ENCODE results near the gene PPP1R7.

Gene PPP1R7

DNA sequence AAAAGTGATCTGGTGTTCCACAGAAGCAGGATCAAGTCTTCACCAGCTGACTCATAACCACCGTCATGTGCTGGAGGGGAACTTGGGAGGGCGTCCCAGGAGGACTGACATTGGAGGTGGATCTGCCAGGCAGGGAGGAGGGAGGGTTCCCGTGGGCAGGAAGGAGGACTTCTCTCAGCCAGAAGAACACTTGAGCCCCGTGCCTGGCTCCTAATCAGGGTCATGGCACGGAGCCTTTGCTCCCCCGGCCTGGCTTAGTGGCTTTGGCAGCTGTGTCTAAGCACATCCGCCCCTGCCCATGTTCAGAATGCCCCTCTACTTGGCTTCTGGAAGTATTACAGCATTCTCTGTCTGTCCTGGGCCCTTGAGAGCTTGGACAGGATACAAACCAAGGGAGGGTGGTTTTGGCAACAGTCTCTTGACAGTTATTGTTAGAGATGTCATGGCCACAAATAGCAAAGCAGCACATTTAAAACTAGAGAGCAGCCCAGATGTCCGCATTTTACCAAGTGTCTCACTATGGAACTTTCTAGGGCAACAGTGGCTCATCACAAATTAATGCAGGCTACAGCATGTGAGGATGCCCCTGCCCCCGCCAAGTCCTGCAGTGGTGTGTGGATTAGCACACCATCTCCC lies 11.5 kb downstream of the PPP1R7 start:
- H3K9me3 ChIP-seq (ENCODE audit: control insufficient read depth, low read length) = no peaks in the 10 kb centered on the region
- DNase-seq = no peak
- H3K4me1 ChIP-seq (ENCODE audit: control insufficient read depth, insufficient read depth, low read length, poor library complexity, severe bottlenecking) = no peaks in the 10 kb centered on the region
- H3K27me3 ChIP-seq (replicated peaks; ENCODE audit: control insufficient read depth, insufficient read depth, low read length, poor library complexity, severe bottlenecking) = no peaks in the 10 kb centered on the region
- H3K36me3 ChIP-seq (ENCODE audit: control insufficient read depth, insufficient read depth, low read length) = peaks cover 59% of the 10 kb centered on the region
- no peak overlapping the region for H3K4me3 ChIP-seq (ENCODE audit: insufficient read depth, low read depth, low read length, poor library complexity, severe bottlenecking)
- no peak overlapping the region for H3K27ac ChIP-seq (ENCODE audit: insufficient read depth, low read length, poor library complexity, severe bottlenecking)

DNA sequence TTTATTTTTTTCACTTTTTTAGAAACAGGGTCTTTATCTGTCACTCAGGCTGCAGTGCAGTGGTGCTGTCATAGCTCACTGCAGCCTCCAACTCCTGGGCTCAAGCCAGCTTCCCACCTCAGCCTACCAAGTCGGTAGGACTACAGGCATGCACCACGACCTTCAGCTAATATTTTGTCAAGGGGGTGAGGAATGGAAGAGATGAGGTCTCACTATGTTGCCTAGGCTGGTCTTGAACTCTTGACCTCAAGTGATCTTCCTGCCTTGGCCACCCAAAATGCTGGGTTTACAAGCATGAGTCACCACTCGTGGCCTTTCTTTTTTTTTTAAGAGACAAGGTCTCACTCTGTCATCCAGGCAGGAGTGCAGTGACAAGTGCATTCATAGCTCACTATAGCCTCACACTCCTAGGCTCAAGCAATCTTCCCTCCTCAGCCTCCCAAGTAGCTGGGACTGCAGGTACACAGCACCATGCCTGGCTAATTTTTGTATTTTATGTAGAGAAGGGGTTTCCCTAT lies 13.4 kb downstream of the PPP1R7 start:
- no peaks in the 10 kb centered on the region for H3K9me3 ChIP-seq (ENCODE audit: control insufficient read depth, low read length)
- no peak for DNase-seq
- no peak overlapping the region for H3K27ac ChIP-seq (ENCODE audit: insufficient read depth, low read length, poor library complexity, severe bottlenecking)
- H3K36me3 ChIP-seq (ENCODE audit: control insufficient read depth, insufficient read depth, low read length) = peaks cover 65% of the 10 kb centered on the region
- no peaks in the 10 kb centered on the region for H3K4me1 ChIP-seq (ENCODE audit: control insufficient read depth, insufficient read depth, low read length, poor library complexity, severe bottlenecking)
- H3K4me3 ChIP-seq (ENCODE audit: insufficient read depth, low read depth, low read length, poor library complexity, severe bottlenecking) = no peak overlapping the region
- no peaks in the 10 kb centered on the region for H3K27me3 ChIP-seq (replicated peaks; ENCODE audit: control insufficient read depth, insufficient read depth, low read length, poor library complexity, severe bottlenecking)

DNA sequence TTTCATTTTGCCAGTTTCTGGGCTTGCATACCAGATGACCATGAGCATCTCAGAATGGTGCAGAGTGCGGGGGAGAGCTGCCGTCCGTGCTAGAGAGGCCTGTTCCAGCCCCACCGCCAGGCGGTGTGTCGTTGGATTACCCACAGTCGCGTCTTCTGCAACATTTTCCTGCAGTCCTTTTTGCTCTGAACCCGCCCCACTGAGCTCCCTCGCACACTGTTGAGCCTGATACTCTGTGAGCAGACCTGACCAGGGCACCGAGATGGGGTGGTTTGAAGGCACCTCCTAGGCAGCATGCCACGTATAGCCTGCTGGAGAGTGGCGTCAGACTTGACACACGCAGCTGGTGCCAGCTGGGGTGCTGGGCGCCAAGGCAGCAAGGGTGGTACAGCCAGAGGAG lies 18.1 kb downstream of the PPP1R7 start:
- Histone ChIP-seq H3K27me3 (replicated peaks; ENCODE audit: control insufficient read depth, insufficient read depth, low read length, poor library complexity, severe bottlenecking) (no peaks in the 10 kb centered on the region), H3K36me3 (ENCODE audit: control insufficient read depth, insufficient read depth, low read length) (peaks cover 68% of the 10 kb centered on the region), H3K4me1 (ENCODE audit: control insufficient read depth, insufficient read depth, low read length, poor library complexity, severe bottlenecking) (no peaks in the 10 kb centered on the region), H3K27ac (ENCODE audit: insufficient read depth, low read length, poor library complexity, severe bottlenecking) (no peak overlapping the region), H3K4me3 (ENCODE audit: insufficient read depth, low read depth, low read length, poor library complexity, severe bottlenecking) (no peak overlapping the region), H3K9me3 (ENCODE audit: control insufficient read depth, low read length) (peaks cover 8% of the 10 kb centered on the region)
- DNase-seq = no peak

- peaks cover 37% of the 10 kb centered on the region for H3K36me3 ChIP-seq (ENCODE audit: control insufficient read depth, insufficient read depth, low read length)
- no peak overlapping the region for H3K27ac ChIP-seq (ENCODE audit: insufficient read depth, low read length, poor library complexity, severe bottlenecking)
- DNase-seq = no peak
- peaks cover 8% of the 10 kb centered on the region for H3K9me3 ChIP-seq (ENCODE audit: control insufficient read depth, low read length)
- no peak overlapping the region for H3K4me3 ChIP-seq (ENCODE audit: insufficient read depth, low read depth, low read length, poor library complexity, severe bottlenecking)
- no peaks in the 10 kb centered on the region for H3K27me3 ChIP-seq (replicated peaks; ENCODE audit: control insufficient read depth, insufficient read depth, low read length, poor library complexity, severe bottlenecking)
- no peaks in the 10 kb centered on the region for H3K4me1 ChIP-seq (ENCODE audit: control insufficient read depth, insufficient read depth, low read length, poor library complexity, severe bottlenecking)
Measured at GRCh38 chr2:241173557-241173956, 23.3 kb downstream of the PPP1R7 start.

- no peaks in the 10 kb centered on the region for H3K27me3 ChIP-seq (replicated peaks; ENCODE audit: control insufficient read depth, insufficient read depth, low read length, poor library complexity, severe bottlenecking)
Measured at GRCh38 chr2:241177526-241178334, 27.5 kb downstream of the PPP1R7 start.

DNA sequence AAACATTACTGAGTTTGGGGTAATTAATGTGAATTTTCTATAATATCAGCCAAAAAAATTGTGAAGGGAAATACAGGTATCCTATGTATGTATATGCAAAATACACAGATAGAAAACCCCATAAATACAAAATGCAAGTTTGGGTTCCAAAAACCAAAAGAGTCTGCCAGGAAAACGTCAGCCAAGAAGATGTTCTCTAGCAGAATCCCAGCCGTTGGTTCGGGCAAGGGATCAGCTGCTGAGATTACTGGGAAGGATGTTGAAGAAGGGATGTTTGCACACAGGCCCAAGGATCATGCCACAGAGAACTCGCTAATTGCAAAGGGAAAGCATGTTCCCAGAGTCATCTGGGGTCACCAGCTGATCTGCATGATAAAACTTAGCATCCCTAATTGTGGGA lies 28.7 kb downstream of the PPP1R7 start:
- no peak for DNase-seq
- H3K36me3 ChIP-seq (ENCODE audit: control insufficient read depth, insufficient read depth, low read length) = peaks cover 30% of the 10 kb centered on the region
- no peaks in the 10 kb centered on the region for H3K27me3 ChIP-seq (replicated peaks; ENCODE audit: control insufficient read depth, insufficient read depth, low read length, poor library complexity, severe bottlenecking)
- no peaks in the 10 kb centered on the region for H3K9me3 ChIP-seq (ENCODE audit: control insufficient read depth, low read length)
- H3K27ac ChIP-seq (ENCODE audit: insufficient read depth, low read length, poor library complexity, severe bottlenecking) = no peak overlapping the region
- no peak overlapping the region for H3K4me3 ChIP-seq (ENCODE audit: insufficient read depth, low read depth, low read length, poor library complexity, severe bottlenecking)
- H3K4me1 ChIP-seq (ENCODE audit: control insufficient read depth, insufficient read depth, low read length, poor library complexity, severe bottlenecking) = no peaks in the 10 kb centered on the region

More at GRCh38 chr2:241177526-241178334, 27.5 kb downstream of the PPP1R7 start:
- no peak for DNase-seq
- H3K9me3 ChIP-seq (ENCODE audit: control insufficient read depth, low read length) = no peaks in the 10 kb centered on the region
- peaks cover 20% of the 10 kb centered on the region for H3K36me3 ChIP-seq (ENCODE audit: control insufficient read depth, insufficient read depth, low read length)
- H3K4me1 ChIP-seq (ENCODE audit: control insufficient read depth, insufficient read depth, low read length, poor library complexity, severe bottlenecking) = no peaks in the 10 kb centered on the region
- no peak overlapping the region for H3K27ac ChIP-seq (ENCODE audit: insufficient read depth, low read length, poor library complexity, severe bottlenecking)
- no peak overlapping the region for H3K4me3 ChIP-seq (ENCODE audit: insufficient read depth, low read depth, low read length, poor library complexity, severe bottlenecking)

DNA sequence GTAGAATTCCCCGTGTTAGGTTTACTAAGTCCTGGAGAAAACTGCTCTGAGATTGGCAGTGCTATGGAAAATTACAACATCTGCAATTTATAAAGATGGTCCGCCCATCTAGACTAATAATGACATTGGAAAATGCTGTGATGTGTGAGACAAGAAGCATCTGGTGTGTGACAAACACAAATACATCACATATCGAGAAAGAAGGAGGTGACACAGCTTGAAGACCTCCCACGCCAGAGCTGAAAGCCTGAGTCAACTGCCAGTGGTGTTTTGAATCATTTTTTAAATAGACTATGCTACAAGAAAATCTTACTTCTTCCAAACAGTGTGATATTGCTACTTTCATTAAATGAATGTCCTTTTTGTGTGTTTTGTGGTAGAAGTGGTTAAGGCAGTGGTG lies 29.6 kb downstream of the PPP1R7 start:
- Histone ChIP-seq H3K4me1 (ENCODE audit: control insufficient read depth, insufficient read depth, low read length, poor library complexity, severe bottlenecking) (no peaks in the 10 kb centered on the region), H3K4me3 (ENCODE audit: insufficient read depth, low read depth, low read length, poor library complexity, severe bottlenecking) (no peak overlapping the region), H3K9me3 (ENCODE audit: control insufficient read depth, low read length) (no peaks in the 10 kb centered on the region), H3K36me3 (ENCODE audit: control insufficient read depth, insufficient read depth, low read length) (peaks cover 30% of the 10 kb centered on the region), H3K27ac (ENCODE audit: insufficient read depth, low read length, poor library complexity, severe bottlenecking) (no peak overlapping the region), H3K27me3 (replicated peaks; ENCODE audit: control insufficient read depth, insufficient read depth, low read length, poor library complexity, severe bottlenecking) (no peaks in the 10 kb centered on the region)
- no peak for DNase-seq

DNA sequence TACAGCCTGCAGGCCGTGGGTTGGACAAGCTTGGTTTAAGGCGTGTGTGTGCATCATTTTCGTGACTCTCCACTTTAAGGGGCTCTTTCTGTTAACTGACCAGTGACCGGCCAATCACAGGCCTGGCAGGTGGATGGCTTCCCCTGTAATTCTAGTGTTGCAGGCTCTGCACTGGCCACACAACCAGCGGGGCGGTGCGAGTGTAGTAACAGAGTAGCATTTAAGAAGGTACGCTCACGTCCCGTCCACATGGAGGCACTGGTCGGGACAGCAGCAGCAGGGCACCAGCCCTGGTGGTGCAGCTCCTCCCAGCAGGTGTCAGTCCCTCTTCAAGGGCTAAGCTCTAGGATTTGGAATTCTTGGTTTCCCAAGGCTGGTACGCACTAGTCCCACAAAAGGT lies 30.2 kb downstream of the PPP1R7 start:
- no peak overlapping the region for H3K4me3 ChIP-seq (ENCODE audit: insufficient read depth, low read depth, low read length, poor library complexity, severe bottlenecking)
- no peaks in the 10 kb centered on the region for H3K4me1 ChIP-seq (ENCODE audit: control insufficient read depth, insufficient read depth, low read length, poor library complexity, severe bottlenecking)
- H3K27me3 ChIP-seq (replicated peaks; ENCODE audit: control insufficient read depth, insufficient read depth, low read length, poor library complexity, severe bottlenecking) = no peaks in the 10 kb centered on the region
- DNase-seq = no peak
- no peak overlapping the region for H3K27ac ChIP-seq (ENCODE audit: insufficient read depth, low read length, poor library complexity, severe bottlenecking)
- H3K9me3 ChIP-seq (ENCODE audit: control insufficient read depth, low read length) = no peaks in the 10 kb centered on the region
- peaks cover 30% of the 10 kb centered on the region for H3K36me3 ChIP-seq (ENCODE audit: control insufficient read depth, insufficient read depth, low read length)

GRCh38 chr2:241182126-241182525 lies 31.9 kb downstream of the PPP1R7 start:
- H3K9me3 ChIP-seq (ENCODE audit: control insufficient read depth, low read length) = no peaks in the 10 kb centered on the region
- H3K27ac ChIP-seq (ENCODE audit: insufficient read depth, low read length, poor library complexity, severe bottlenecking) = no peak overlapping the region
- H3K27me3 ChIP-seq (replicated peaks; ENCODE audit: control insufficient read depth, insufficient read depth, low read length, poor library complexity, severe bottlenecking) = no peaks in the 10 kb centered on the region
- no peak overlapping the region for H3K4me3 ChIP-seq (ENCODE audit: insufficient read depth, low read depth, low read length, poor library complexity, severe bottlenecking)
- H3K36me3 ChIP-seq (ENCODE audit: control insufficient read depth, insufficient read depth, low read length) = peaks cover 30% of the 10 kb centered on the region
- no peak for DNase-seq
- no peaks in the 10 kb centered on the region for H3K4me1 ChIP-seq (ENCODE audit: control insufficient read depth, insufficient read depth, low read length, poor library complexity, severe bottlenecking)

DNA sequence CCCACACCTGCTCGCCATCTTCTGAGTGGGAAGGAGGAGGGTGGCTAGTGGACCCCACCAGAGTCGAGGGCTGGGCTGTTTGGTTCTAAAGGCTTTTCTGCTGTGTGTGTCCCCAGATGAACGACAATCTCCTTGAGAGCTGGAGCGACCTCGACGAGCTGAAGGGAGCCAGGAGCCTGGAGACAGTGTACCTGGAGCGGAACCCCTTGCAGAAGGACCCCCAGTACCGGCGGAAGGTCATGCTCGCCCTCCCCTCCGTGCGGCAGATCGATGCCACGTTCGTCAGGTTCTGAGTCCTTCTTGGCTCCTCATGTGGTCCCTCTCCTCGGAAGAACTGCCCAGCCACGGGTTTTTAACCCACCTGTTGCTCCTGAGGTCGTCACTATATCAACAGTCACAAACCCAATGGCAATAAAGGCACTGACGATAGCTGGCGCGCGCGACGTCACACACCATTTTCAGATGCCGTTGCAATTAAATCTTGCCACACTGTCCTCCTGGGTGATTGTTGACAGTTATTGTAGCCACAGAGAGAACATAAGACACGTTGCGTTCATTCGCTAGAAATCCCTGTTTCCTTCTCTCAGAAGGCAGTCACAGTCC lies 32.4 kb downstream of the PPP1R7 start:
- Histone ChIP-seq H3K4me3 (ENCODE audit: insufficient read depth, low read depth, low read length, poor library complexity, severe bottlenecking) (no peak overlapping the region), H3K36me3 (ENCODE audit: control insufficient read depth, insufficient read depth, low read length) (peaks cover 30% of the 10 kb centered on the region), H3K9me3 (ENCODE audit: control insufficient read depth, low read length) (no peaks in the 10 kb centered on the region), H3K27me3 (replicated peaks; ENCODE audit: control insufficient read depth, insufficient read depth, low read length, poor library complexity, severe bottlenecking) (no peaks in the 10 kb centered on the region), H3K27ac (ENCODE audit: insufficient read depth, low read length, poor library complexity, severe bottlenecking) (no peak overlapping the region), H3K4me1 (ENCODE audit: control insufficient read depth, insufficient read depth, low read length, poor library complexity, severe bottlenecking) (no peaks in the 10 kb centered on the region)
- DNase-seq = no peak

All from effector memory CD4-positive, alpha-beta T cell (primary cell).